NCI-H82 (cell line): Measurements from ENCODE around the gene RANBP3L.
A peak's percentile ranks its signal among the peaks of the same experiment; 100 is the strongest.

Experiments used
- DNase-seq: peaks from one replicate; lab custom pipeline; 2025; lab: John Stamatoyannopoulos, UW

Gene RANBP3L

GRCh38 chr5:36243653-36244052 is 58.0 kb downstream of the RANBP3L start:
- no peak for DNase-seq

GRCh38 chr5:36242534-36243485 is 58.9 kb downstream of the RANBP3L start:
- no peak for DNase-seq

GRCh38 chr5:36241631-36242533 is 59.8 kb downstream of the RANBP3L start, which contains the start of gene NADK2:
NADK2 (minus strand) TSS chr5:36241925; CDS start chr5:36241798, 127 bp downstream.
- peak; percentile 91 for DNase-seq

- peak; percentile 62 for DNase-seq
Measured at GRCh38 chr5:36240779-36241630, 60.7 kb downstream of the RANBP3L start.

- no peak for DNase-seq
Measured at GRCh38 chr5:36239370-36240293, 62.1 kb downstream of the RANBP3L start.

- DNase-seq, result no peak
Measured at GRCh38 chr5:36238502-36239295, 63.0 kb downstream of the RANBP3L start.

GRCh38 chr5:36237751-36238150 is 64.0 kb downstream of the RANBP3L start:
- DNase-seq, result peak; percentile 33

- no peak for DNase-seq
Measured at GRCh38 chr5:36236801-36237200, 64.9 kb downstream of the RANBP3L start.

GRCh38 chr5:36232533-36232932 is 69.2 kb downstream of the RANBP3L start:
- no peak for DNase-seq

- DNase-seq, result no peak
Measured at GRCh38 chr5:36230151-36230790, 71.4 kb downstream of the RANBP3L start.

- no peak for DNase-seq
Measured at GRCh38 chr5:36228505-36228904, 73.2 kb downstream of the RANBP3L start.

GRCh38 chr5:36227046-36227445 is 74.7 kb downstream of the RANBP3L start:
- no peak for DNase-seq

GRCh38 chr5:36222620-36223019 is 79.1 kb downstream of the RANBP3L start:
- no peak for DNase-seq

- no peak for DNase-seq
Measured at GRCh38 chr5:36217988-36218387, 83.7 kb downstream of the RANBP3L start.

GRCh38 chr5:36217567-36217966 is 84.1 kb downstream of the RANBP3L start:
- no peak for DNase-seq

GRCh38 chr5:36215910-36216309 is 85.8 kb downstream of the RANBP3L start:
- DNase-seq, result no peak

GRCh38 chr5:36214436-36214835 is 87.3 kb downstream of the RANBP3L start:
- no peak for DNase-seq

GRCh38 chr5:36209664-36210063 is 92.0 kb downstream of the RANBP3L start:
- DNase-seq, result no peak

- DNase-seq, result no peak
Measured at GRCh38 chr5:36208786-36209185, 92.9 kb downstream of the RANBP3L start.
